Astrocyte (in vitro differentiated cells and primary cell): ENCODE measurements around the gene SKAP2. TPM values are rescaled to one million over a fixed set of nuclear protein-coding genes. Genes with fewer than 3 reads are reported as not detected.

ENCODE experiments used
- DNase-seq: peaks from one replicate; pipeline ENCODE4 v3.0.0-alpha.2; 2010; ENCODE audit warnings: low read depth
- FAIRE-seq: peaks from 2 replicates; lab custom pipeline; 2011; peaks lifted over from hg19 to GRCh38; lab: Jason Lieb, UNC
- H2AFZ ChIP-seq: 2 replicates; pipeline ENCODE4 v1.6.0; 2012; ENCODE audit warnings: low read depth, low read length, inconsistent platforms
- H3K27ac ChIP-seq: 2 replicates; pipeline ENCODE4 v1.5.1; 2011; ENCODE audit warnings: low read depth, low read length, inconsistent platforms
- H3K27me3 ChIP-seq: 2 replicates; pipeline ENCODE4 v1.6.0; 2011; ENCODE audit warnings: low read length, inconsistent platforms; ENCODE audit not compliant: insufficient read depth
- H3K36me3 ChIP-seq: 2 replicates; pipeline ENCODE4 v1.5.1; 2011; ENCODE audit warnings: low read length, inconsistent platforms; ENCODE audit not compliant: insufficient read depth
- H3K4me1 ChIP-seq: 2 replicates; pipeline ENCODE4 v1.5.1; 2011; ENCODE audit warnings: low read length, inconsistent platforms; ENCODE audit not compliant: insufficient read depth
- H3K4me2 ChIP-seq: 2 replicates; pipeline ENCODE4 v1.6.0; 2012; ENCODE audit warnings: low read length, inconsistent platforms
- H3K4me3 ChIP-seq: 2 replicates; pipeline ENCODE4 v1.5.1; 2011; ENCODE audit warnings: low read depth, mild to moderate bottlenecking, low read length, inconsistent platforms; ENCODE audit not compliant: insufficient read depth
- H3K79me2 ChIP-seq: 2 replicates; pipeline ENCODE4 v1.6.0; 2012; ENCODE audit warnings: mild to moderate bottlenecking, low read length, inconsistent platforms; ENCODE audit not compliant: insufficient read depth
- H3K9ac ChIP-seq: 2 replicates; pipeline ENCODE4 v1.6.0; 2012; ENCODE audit warnings: mild to moderate bottlenecking, low read length, inconsistent platforms
- H3K9me3 ChIP-seq: 2 replicates; pipeline ENCODE4 v1.5.1; 2012; ENCODE audit warnings: low read depth, mild to moderate bottlenecking, low read length, inconsistent platforms; ENCODE audit not compliant: insufficient read depth
- H4K20me1 ChIP-seq: 2 replicates; pipeline ENCODE4 v1.6.0; 2012; ENCODE audit warnings: low read length, inconsistent platforms; ENCODE audit not compliant: insufficient read depth
- H3K27ac Mint-ChIP-seq: one replicate; pipeline ENCODE4 v1.8.0; 2021; ENCODE audit warnings: mild to moderate bottlenecking, mixed read lengths; ENCODE audit not compliant: unreplicated experiment
- H3K27me3 Mint-ChIP-seq: one replicate; pipeline ENCODE4 v1.8.0; 2021; ENCODE audit warnings: low read depth, mixed read lengths; ENCODE audit not compliant: unreplicated experiment
- H3K36me3 Mint-ChIP-seq: one replicate; pipeline ENCODE4 v1.8.0; 2021; ENCODE audit warnings: low read depth, mixed read lengths; ENCODE audit not compliant: unreplicated experiment
- H3K4me1 Mint-ChIP-seq: one replicate; pipeline ENCODE4 v1.8.0; 2021; ENCODE audit warnings: low read depth, mixed read lengths; ENCODE audit not compliant: unreplicated experiment
- H3K4me3 Mint-ChIP-seq: one replicate; pipeline ENCODE4 v1.8.0; 2021; ENCODE audit warnings: mild to moderate bottlenecking, moderate library complexity, mixed read lengths; ENCODE audit not compliant: unreplicated experiment
- H3K9me3 Mint-ChIP-seq: one replicate; pipeline ENCODE4 v1.8.0; 2021; ENCODE audit warnings: mild to moderate bottlenecking, mixed read lengths; ENCODE audit not compliant: unreplicated experiment
- CTCF ChIP-seq: IDR thresholded peaks from 2 replicates; pipeline ENCODE4 v1.5.1; 2011; ENCODE audit warnings: low read depth, mild to moderate bottlenecking, inconsistent platforms, low read length, moderate library complexity; ENCODE audit not compliant: insufficient read depth
- EZH2 ChIP-seq: IDR thresholded peaks from 2 replicates; pipeline ENCODE4 v1.6.1; 2012; ENCODE audit warnings: mild to moderate bottlenecking, low read length, inconsistent platforms; ENCODE audit not compliant: insufficient read depth
- total RNA-seq: library from RNA; stranded (reverse); gene quantifications from 2 replicates; pipeline ENCODE4 v1.2.1, GENCODE V29; 2021

Gene SKAP2
- total RNA-seq, 1 donor from 2014 or later = 10.1 TPM

- Mint-ChIP-seq H3K36me3 (peaks cover 2% of the 10 kb centered on the region), H3K27me3 (no peaks in the 10 kb centered on the region), H3K4me1 (no peaks in the 10 kb centered on the region), H3K9me3 (peaks cover 3% of the 10 kb centered on the region), H3K27ac (no peak overlapping the region), H3K4me3 (no peak overlapping the region)
- Histone ChIP-seq H3K79me2 (no peaks in the 10 kb centered on the region), H3K27me3 (no peaks in the 10 kb centered on the region), H3K9ac (no peak overlapping the region), H3K9me3 (no peaks in the 10 kb centered on the region), H3K36me3 (no peaks in the 10 kb centered on the region), H3K4me3 (no peak overlapping the region), H3K27ac (no peak overlapping the region), H3K4me2 (no peak overlapping the region), H2AFZ (no peak overlapping the region), H4K20me1 (no peaks in the 10 kb centered on the region), H3K4me1 (no peaks in the 10 kb centered on the region)
- TF ChIP-seq EZH2 (no peak), CTCF (no peak)
- DNase-seq (no peak), FAIRE-seq (no peak)
Measured at GRCh38 chr7:26759108-26759507, 105.3 kb downstream of the SKAP2 start.

GRCh38 chr7:26743205-26743604 is 121.2 kb downstream of the SKAP2 start:
- H3K27ac ChIP-seq = no peak overlapping the region
- H3K9ac ChIP-seq = no peak overlapping the region
- H3K9me3 ChIP-seq = no peaks in the 10 kb centered on the region
- Mint-ChIP-seq H3K27me3 (no peaks in the 10 kb centered on the region), H3K4me3 (no peak overlapping the region), H3K4me1 (peaks cover 1% of the 10 kb centered on the region), H3K9me3 (no peaks in the 10 kb centered on the region), H3K27ac (no peak overlapping the region), H3K36me3 (no peaks in the 10 kb centered on the region)
- no peak overlapping the region for H3K4me3 ChIP-seq
- no peaks in the 10 kb centered on the region for H3K27me3 ChIP-seq
- TF ChIP-seq EZH2 = no peak
- no peak for TF ChIP-seq CTCF
- H3K4me2 ChIP-seq = no peak overlapping the region
- no peaks in the 10 kb centered on the region for H3K4me1 ChIP-seq
- no peak overlapping the region for H2AFZ ChIP-seq
- H3K79me2 ChIP-seq = no peaks in the 10 kb centered on the region
- no peak for FAIRE-seq
- H4K20me1 ChIP-seq = no peaks in the 10 kb centered on the region
- DNase-seq = no peak
- H3K36me3 ChIP-seq = no peaks in the 10 kb centered on the region

- DNase-seq (no peak), FAIRE-seq (peak; percentile 5)
- H3K27me3 Mint-ChIP-seq = no peaks in the 10 kb centered on the region
- Histone ChIP-seq H3K4me1 (no peaks in the 10 kb centered on the region), H3K27me3 (no peaks in the 10 kb centered on the region), H3K9me3 (no peaks in the 10 kb centered on the region), H3K9ac (no peak overlapping the region), H3K36me3 (no peaks in the 10 kb centered on the region), H3K4me3 (no peak overlapping the region), H4K20me1 (no peaks in the 10 kb centered on the region), H3K4me2 (no peak overlapping the region), H3K27ac (no peak overlapping the region), H2AFZ (no peak overlapping the region), H3K79me2 (no peaks in the 10 kb centered on the region)
- no peaks in the 10 kb centered on the region for H3K36me3 Mint-ChIP-seq
- H3K4me3 Mint-ChIP-seq = no peak overlapping the region
- no peaks in the 10 kb centered on the region for H3K9me3 Mint-ChIP-seq
- TF ChIP-seq EZH2 = no peak
- TF ChIP-seq CTCF = no peak
- H3K4me1 Mint-ChIP-seq = no peaks in the 10 kb centered on the region
- no peak overlapping the region for H3K27ac Mint-ChIP-seq
Measured at GRCh38 chr7:26735976-26736600, 128.3 kb downstream of the SKAP2 start.
